ENCODE results near the gene RAB27A. TPM values are rescaled to one million over a fixed set of nuclear protein-coding genes. Genes with fewer than 3 reads are reported as not detected.

Gene RAB27A
- total RNA-seq, 1 experiment from 2014 or later: 12.3 TPM

GRCh38 chr15:55320963-55321362 lies 31.4 kb upstream of the RAB27A start:
- ChIA-PET POLR2A (ENCODE audit: unreplicated experiment) (no interaction called here), CTCF (no interaction called here)
- DNase-seq: no peak
- Histone ChIP-seq H3K27me3 (ENCODE audit: insufficient read depth, low read depth) (no peaks in the 10 kb centered on the region), H3K27ac (no peak overlapping the region), H3K9me2 (ENCODE audit: insufficient read depth) (no peaks in the 10 kb centered on the region), H3K4me2 (peak overlapping the region; percentile 73), H4K20me1 (ENCODE audit: insufficient read depth) (no peaks in the 10 kb centered on the region), H3K9me3 (ENCODE audit: insufficient read depth, low read depth) (no peaks in the 10 kb centered on the region), H3K79me2 (ENCODE audit: low read depth) (peaks cover 16% of the 10 kb centered on the region), H3K4me3 (no peak overlapping the region), H3K36me3 (ENCODE audit: low read depth) (no peaks in the 10 kb centered on the region), H3K4me1 (replicated peaks; ENCODE audit: insufficient read depth) (no peaks in the 10 kb centered on the region), H3F3A (ENCODE audit: insufficient read depth, low read depth) (peaks cover 8% of the 10 kb centered on the region; the same call in 1 of the 2 replicates), H2AFZ (no peak overlapping the region)
- TF ChIP-seq EZH2 (IDR thresholded peaks at IDR 0.05; ENCODE audit: low read depth) (no peak), CTCF (conservative IDR thresholded peaks at IDR 0.05) (no peak)
- no TSS peak for BruUV-seq (replicated peaks)
- intact Hi-C loops (cut with micrococcal nuclease; ENCODE audit: unreplicated experiment): no loop called here

- H3K27ac ChIP-seq: no peak overlapping the region
- peaks cover 16% of the 10 kb centered on the region for H3K79me2 ChIP-seq (ENCODE audit: low read depth)
- no peaks in the 10 kb centered on the region for H3K27me3 ChIP-seq (ENCODE audit: insufficient read depth, low read depth)
- TF ChIP-seq EZH2 (IDR thresholded peaks at IDR 0.05; ENCODE audit: low read depth) (no peak), CTCF (conservative IDR thresholded peaks at IDR 0.05) (no peak)
- peaks cover 8% of the 10 kb centered on the region; the same call in 1 of the 2 replicates for H3F3A ChIP-seq (ENCODE audit: insufficient read depth, low read depth)
- H4K20me1 ChIP-seq (ENCODE audit: insufficient read depth): no peaks in the 10 kb centered on the region
- intact Hi-C loops (cut with micrococcal nuclease; ENCODE audit: unreplicated experiment): no loop called here
- H3K36me3 ChIP-seq (ENCODE audit: low read depth): no peaks in the 10 kb centered on the region
- H3K9me3 ChIP-seq (ENCODE audit: insufficient read depth, low read depth): no peaks in the 10 kb centered on the region
- CTCF ChIA-PET: no interaction called here
- H3K4me3 ChIP-seq: no peak overlapping the region
- no peak for DNase-seq
- H3K4me1 ChIP-seq (replicated peaks; ENCODE audit: insufficient read depth): no peaks in the 10 kb centered on the region
- BruUV-seq (replicated peaks): no TSS peak
- POLR2A ChIA-PET (ENCODE audit: unreplicated experiment): no interaction called here
- peak overlapping the region; percentile 73 for H3K4me2 ChIP-seq
- no peaks in the 10 kb centered on the region for H3K9me2 ChIP-seq (ENCODE audit: insufficient read depth)
- H2AFZ ChIP-seq: no peak overlapping the region
Observed at GRCh38 chr15:55320238-55320550, 30.6 kb upstream of the RAB27A start.

GRCh38 chr15:55319537-55320237 lies 30.1 kb upstream of the RAB27A start:
- H3K9me2 ChIP-seq (ENCODE audit: insufficient read depth): no peaks in the 10 kb centered on the region
- no peak for TF ChIP-seq CTCF (conservative IDR thresholded peaks at IDR 0.05)
- TF ChIP-seq EZH2 (IDR thresholded peaks at IDR 0.05; ENCODE audit: low read depth): no peak
- DNase-seq: no peak
- no peaks in the 10 kb centered on the region for H3K36me3 ChIP-seq (ENCODE audit: low read depth)
- peak overlapping the region; percentile 90 for H2AFZ ChIP-seq
- H4K20me1 ChIP-seq (ENCODE audit: insufficient read depth): no peaks in the 10 kb centered on the region
- ChIA-PET CTCF (interaction anchor here (0.5 to 0.9 kb wide), 2 partner anchors 89 to 477 kb away, joined by 3 to 4 read pairs; partner anchors contain the start of genes CCPG1 and PIERCE2), POLR2A (ENCODE audit: unreplicated experiment) (interaction anchor here (0.6 kb wide), 2 partner anchors 28 to 66 kb away, joined by 3 read pairs; no protein-coding TSS in a partner anchor)
- H3F3A ChIP-seq (ENCODE audit: insufficient read depth, low read depth): peaks cover 8% of the 10 kb centered on the region; the same call in 1 of the 2 replicates
- H3K79me2 ChIP-seq (ENCODE audit: low read depth): peaks cover 16% of the 10 kb centered on the region
- peak overlapping the region; percentile 73 for H3K4me2 ChIP-seq
- TSS peak; percentile 53 for BruUV-seq (replicated peaks)
- H3K9me3 ChIP-seq (ENCODE audit: insufficient read depth, low read depth): no peaks in the 10 kb centered on the region
- no peaks in the 10 kb centered on the region for H3K4me1 ChIP-seq (replicated peaks; ENCODE audit: insufficient read depth)
- peak overlapping the region; percentile 81 for H3K27ac ChIP-seq
- no peaks in the 10 kb centered on the region for H3K27me3 ChIP-seq (ENCODE audit: insufficient read depth, low read depth)
- peak overlapping the region; percentile 76 for H3K4me3 ChIP-seq
- intact Hi-C loops (cut with micrococcal nuclease; ENCODE audit: unreplicated experiment): loop anchor here (2.0 to 5.0 kb wide), 2 partner anchors 29 to 88 kb away; partner anchors contain the start of genes CCPG1 and PIERCE2

Measured in PC-9 (cell line).